HG03432 (cell line): ENCODE measurements around the gene CSGALNACT2.
"Not testable (repeated sequence)": the region's sequence is repeated elsewhere in the genome, so short reads cannot be mapped to it uniquely, and the experiment has no call there.

Experiments
- ATAC-seq: cut with Tn5 transposase; IDR thresholded peaks from one replicate; pipeline ENCODE4 v1.9.1; 2021; ENCODE audit warnings: mild to moderate bottlenecking, moderate library complexity; ENCODE audit not compliant: unreplicated experiment

CSGALNACT2 gene, protein sequence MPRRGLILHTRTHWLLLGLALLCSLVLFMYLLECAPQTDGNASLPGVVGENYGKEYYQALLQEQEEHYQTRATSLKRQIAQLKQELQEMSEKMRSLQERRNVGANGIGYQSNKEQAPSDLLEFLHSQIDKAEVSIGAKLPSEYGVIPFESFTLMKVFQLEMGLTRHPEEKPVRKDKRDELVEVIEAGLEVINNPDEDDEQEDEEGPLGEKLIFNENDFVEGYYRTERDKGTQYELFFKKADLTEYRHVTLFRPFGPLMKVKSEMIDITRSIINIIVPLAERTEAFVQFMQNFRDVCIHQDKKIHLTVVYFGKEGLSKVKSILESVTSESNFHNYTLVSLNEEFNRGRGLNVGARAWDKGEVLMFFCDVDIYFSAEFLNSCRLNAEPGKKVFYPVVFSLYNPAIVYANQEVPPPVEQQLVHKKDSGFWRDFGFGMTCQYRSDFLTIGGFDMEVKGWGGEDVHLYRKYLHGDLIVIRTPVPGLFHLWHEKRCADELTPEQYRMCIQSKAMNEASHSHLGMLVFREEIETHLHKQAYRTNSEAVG

DNA sequence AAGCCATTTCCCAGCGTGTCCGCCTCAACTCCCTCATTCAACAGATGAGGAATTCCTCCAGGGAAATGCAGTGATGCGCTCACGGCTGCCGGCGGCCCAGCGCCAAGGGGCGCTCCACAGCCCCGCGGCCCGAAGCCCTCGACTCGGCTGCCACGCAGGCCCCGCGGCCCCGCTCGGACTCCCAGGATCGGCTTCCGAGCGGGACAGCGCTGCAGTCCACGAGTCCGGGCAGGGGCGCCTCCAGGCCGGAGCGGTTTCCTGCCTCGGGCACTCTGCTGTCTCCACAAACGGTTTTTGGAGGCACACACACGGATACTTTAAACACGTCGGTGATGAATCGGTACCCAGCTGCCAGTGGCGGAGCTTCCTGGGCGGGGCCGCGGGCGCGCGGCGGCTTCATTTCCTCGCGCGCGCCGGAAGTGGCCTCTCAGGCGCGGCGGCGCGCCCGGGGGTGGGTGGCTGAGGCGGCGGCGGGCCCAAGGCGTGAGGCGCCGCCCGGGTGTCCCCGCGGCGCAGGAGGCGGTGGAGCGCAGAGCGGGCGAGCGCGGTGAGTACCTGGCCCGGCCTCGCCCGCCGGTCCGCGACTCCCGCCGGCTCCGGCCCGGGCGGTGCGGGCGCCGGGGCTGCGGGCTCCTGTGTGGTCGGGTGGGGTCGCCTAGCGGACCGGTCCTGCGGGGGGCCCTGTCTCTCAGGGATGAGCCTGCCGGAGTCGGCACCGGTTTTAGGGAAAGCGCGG is at the start of gene CSGALNACT2:
Gene CSGALNACT2, plus strand, starts transcription at position 425 of the 736 bp plus-strand sequence. CDS start 16,705 bp downstream, outside the sequence.
- peak; percentile 77 for ATAC-seq

DNA sequence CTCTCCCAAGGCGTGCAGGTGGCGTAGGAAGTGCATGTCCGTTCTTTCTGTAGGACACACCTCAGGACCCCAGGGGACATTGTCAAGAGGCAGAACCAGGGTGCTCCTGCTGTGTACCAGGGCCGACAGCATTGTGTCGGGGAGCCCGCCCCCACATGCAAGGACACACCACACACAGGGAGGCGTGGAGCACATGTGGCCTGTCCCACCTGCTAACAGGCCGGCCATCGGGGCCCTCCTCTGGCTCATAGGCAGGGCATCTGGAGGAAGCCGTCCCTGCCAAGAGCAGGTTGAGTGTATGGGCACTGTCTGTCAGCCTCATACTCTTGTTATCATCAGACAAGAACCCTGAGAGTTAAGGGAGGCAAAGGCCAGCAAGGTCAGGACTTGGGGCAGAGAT is 48.7 kb upstream of the CSGALNACT2 start:
- ATAC-seq, result no peak

DNA sequence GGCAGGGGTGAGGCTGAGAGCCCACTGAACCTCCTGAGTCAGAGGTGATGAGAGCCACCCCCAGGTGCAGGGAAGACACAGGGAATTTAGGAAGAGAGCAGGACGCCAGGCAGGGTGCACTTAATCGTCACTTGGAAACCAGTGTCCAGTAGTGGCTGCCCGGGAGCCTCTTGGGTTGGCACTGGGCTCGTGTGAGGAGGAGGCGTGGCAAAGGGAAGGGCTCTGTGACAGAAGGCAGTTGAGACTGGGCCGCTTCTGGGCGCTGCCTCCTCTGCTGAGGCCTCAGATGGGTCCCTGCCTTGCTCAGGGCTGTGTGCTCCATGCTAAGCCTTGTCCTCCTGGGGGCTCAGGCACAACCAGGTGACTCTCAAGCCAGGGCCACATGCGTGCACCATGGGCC is 48.1 kb upstream of the CSGALNACT2 start:
- ATAC-seq, result no peak

DNA sequence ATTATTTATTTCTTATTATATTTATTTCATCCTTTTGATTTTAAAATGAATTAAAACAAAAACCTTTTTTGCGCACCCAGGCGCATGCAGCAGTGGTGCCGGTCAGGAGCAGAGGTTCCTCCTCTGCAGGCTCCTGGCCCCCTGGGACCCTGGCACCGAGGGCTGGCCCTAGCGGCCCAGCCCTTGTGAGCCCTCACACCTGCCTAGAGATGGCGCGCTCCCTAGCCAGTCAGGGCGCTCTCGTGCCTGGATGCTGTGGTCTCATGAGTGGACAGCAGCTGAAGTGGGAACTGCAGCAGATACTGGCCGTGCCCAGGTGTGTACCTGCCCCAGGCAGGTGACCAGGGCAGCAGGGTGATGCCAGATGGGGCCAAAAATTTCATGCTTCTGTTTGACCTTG is 47.6 kb upstream of the CSGALNACT2 start:
- ATAC-seq, result no peak

DNA sequence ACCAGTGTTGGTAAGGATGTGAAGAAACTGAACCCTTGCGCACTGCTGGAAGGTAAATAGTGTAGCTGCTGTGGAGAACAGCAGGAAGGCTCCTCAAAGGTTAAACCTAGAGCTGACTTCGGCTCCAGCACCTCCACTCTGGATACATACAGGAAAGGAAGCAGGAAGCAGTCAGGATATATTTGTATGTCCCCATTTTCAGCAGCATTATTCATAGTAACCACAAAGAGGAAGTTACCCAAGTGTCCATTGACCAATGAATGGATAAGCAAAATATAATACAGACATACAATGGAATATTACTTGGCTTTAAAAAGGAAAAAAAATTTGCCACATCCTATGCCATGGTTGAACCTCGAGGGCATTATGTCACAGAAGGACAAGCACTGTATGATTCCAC is 46.4 kb upstream of the CSGALNACT2 start:
- no peak for ATAC-seq

DNA sequence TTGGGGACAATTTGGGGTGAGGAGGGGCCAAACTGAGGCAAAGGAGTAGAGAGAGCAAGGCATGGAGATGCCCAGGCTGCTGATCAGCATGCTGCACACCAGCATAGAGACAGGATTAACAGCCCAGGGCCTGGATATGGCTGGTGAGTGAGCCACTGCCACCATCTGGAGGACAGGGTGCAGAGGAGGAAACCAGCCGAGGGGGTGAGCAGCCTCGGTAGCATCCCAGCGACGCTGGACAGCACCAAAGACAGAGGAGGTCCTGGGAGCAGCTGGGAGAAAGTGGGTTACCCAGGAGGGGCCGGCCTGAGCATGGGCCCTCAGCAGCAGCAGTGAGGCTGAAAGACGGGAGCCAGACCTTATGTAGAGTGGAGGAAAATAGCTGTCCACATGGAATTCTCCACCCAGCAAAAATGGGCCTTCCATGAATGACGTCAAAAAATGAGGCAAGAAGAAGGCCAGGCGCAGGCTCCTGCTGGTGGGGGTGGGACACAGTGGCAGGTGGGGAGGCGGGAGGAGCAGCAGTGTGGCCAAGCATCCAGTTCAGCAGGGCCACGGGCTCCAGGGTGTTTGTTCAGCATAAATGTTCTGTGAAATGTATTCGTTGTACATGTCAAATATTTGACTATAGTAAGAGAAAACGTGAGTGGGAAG is 44.7 kb upstream of the CSGALNACT2 start:
- no peak for ATAC-seq

DNA sequence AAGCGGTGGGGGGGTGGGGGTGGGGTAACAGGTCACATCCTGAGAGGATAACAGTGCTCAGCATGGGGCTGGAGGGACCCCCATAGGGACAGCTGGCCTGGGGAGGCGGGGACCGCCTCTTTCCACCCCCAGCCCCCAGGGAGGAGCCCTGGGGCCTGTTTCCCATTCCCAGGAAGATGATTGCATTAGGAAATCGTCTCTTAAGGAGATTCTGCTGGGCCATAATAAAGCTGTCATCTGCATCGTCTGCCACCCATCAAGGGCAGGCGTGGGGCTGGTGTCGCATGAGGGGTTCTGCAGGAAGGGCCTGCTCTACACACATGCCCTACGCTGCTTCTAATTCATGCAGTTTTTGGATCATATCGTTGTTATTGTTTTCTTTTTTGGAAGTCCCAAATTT is 44.2 kb upstream of the CSGALNACT2 start:
- no peak for ATAC-seq

DNA sequence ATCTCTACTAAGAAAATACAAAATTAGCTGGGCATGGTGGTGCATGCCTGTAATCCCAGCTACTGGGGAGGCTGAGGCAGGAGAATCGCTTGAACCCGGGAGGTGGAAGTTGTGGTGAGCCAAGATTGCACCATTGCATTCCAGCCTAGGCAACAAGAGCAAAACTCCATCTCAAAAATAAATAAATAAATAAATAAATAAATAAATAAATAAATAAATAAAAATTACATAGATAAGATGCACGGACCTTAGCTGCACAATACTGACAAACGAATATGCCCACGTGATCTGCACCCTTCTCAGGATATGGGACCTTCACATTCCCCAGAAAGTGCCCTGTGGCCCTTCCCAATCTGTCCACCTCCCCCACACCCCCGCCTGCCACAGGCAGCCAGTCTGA is 38.9 kb upstream of the CSGALNACT2 start:
- not testable (repeated sequence) for ATAC-seq

DNA sequence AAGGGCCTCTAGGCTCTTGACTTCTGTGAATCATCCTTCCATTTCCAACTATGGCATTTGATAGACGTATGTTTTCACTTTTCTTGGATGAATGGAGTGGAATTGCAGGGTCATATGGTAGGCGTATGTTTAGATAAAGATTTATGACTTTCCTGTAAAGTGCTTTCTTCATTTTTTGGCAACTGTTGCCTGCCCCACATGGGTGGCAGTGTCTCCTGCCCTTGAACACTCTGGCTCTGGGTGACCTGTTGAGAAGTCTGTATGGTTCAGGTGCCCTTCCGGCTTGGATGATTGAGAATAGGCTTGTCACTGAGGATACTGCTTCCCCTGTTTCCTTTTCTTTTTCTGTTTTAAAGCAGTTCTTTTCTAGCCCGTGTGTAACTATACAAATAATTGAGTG is 38.3 kb upstream of the CSGALNACT2 start:
- no peak for ATAC-seq

DNA sequence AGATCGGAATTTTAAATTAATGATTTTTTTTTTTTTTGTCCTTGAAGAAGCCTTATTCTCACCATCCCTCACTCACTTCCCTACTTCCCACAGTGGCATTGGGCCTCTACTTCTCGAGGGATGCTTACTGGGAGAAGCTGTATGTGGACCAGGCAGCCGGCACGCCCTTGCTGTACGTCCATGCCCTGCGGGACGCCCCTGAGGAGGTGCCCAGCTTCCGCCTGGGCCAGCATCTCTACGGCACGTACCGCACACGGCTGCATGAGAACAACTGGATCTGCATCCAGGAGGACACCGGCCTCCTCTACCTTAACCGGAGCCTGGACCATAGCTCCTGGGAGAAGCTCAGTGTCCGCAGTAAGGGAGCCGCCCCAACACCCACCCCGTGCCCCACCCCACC is 37.9 kb upstream of the CSGALNACT2 start:
- no peak for ATAC-seq

DNA sequence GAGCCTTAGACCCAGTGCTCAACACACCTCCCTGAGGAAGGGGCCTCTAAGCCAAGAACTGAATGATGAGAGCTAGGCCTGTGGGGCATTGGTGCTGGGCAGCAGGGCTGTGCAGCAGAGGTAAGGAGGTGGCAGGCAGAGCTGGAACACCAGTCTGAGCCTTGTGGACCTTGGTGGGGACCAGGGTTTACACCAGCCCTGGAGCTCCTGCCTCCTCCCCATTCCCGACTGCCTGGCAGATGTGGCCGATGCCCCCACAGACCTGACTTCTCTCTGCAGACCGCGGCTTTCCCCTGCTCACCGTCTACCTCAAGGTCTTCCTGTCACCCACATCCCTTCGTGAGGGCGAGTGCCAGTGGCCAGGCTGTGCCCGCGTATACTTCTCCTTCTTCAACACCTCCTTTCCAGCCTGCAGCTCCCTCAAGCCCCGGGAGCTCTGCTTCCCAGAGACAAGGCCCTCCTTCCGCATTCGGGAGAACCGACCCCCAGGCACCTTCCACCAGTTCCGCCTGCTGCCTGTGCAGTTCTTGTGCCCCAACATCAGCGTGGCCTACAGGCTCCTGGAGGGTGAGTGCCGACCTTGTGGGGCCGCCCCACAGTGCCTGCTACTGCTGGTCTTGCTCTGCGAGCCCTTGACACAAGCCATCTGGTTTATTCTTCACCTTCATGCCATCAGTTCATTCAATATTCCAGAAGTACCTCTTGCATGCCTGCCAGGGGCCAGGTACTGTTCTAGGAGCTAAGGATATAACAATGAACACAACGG is 36.0 kb upstream of the CSGALNACT2 start:
- no peak for ATAC-seq

DNA sequence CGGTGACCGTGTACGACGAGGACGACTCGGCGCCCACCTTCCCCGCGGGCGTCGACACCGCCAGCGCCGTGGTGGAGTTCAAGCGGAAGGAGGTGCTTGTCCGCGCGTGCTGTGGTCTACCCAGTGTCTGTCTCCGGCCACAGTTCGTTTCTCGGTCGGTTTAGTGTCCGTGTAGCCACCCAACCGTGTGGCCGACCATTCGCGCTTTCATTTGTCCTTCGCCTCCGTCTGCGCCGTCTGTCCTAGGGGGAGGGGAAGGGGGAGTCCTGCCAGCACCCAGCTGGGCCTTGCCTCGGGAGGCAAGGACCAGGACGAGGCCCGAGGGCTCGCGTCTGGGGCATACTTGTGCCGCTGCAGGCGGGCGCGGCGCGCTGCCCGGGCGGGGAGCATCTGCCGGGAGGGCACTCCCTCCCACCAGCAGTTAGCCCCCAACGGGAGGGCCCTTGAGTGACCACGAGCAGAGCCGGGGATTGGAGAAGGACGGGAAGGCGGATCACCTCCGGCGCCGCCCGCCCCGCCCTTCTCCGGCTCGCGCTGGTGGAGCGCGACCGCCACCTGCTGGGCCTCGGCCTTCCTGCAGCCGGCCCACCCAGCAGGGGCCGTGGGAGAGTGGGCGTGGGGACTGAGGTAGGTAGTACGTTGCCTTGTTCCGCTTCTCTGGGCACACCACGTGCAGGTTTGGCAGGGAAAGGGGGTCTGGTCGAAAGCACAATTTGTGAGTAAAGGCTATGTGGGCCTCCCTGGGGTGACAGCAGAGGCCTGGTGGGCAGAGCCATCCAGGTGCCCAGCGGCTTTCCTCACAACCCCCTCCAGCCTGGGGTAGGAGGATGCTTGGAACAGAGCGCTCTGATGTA is 32.9 kb upstream of the CSGALNACT2 start:
- peak; percentile 87 for ATAC-seq

DNA sequence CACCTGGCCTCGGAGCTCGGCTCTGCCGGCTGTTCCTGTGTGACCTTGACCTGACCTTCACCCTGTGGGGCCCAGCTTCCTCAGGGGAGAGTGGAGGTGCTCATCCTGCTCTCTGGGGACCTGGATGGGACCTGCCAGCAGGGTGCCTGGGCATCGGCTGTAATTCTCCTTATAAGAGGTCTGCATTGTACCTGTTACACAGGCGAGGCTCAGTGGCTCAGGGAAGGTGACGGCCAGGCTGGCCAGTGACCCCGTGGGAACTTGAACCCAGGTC is 32.4 kb upstream of the CSGALNACT2 start:
- no peak for ATAC-seq

DNA sequence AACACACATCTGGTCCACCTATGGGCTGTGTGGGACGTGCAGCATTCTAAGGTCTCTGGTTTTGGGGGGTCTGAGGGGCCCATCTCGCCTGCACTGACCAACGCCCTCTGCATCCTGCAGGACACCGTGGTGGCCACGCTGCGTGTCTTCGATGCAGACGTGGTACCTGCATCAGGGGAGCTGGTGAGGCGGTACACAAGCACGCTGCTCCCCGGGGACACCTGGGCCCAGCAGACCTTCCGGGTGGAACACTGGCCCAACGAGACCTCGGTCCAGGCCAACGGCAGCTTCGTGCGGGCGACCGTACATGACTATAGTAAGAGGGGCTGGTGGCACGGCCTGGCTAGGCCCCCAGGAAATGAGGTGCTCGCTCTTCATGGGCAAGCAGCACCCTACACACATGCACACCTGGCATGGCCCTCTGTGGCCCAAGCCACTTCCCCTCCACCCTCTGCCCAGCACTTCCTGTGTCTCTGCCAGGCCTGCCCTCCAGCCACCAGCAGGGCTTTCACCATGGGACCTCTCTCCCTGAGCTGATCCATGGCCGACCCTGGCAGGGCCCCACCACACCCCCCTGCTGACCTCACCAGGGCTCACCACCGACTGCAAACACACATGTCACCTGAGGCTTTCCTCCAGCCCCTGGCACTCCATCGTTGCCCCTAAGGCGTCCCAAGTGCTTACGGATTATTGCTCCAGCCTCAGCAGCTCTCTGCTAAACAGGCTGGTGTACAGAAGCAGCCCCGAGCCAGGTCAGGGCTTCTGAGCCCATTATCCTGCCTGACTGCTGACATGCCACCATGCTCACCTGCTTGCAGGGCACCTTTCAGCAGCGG is 31.8 kb upstream of the CSGALNACT2 start:
- ATAC-seq, result no peak

DNA sequence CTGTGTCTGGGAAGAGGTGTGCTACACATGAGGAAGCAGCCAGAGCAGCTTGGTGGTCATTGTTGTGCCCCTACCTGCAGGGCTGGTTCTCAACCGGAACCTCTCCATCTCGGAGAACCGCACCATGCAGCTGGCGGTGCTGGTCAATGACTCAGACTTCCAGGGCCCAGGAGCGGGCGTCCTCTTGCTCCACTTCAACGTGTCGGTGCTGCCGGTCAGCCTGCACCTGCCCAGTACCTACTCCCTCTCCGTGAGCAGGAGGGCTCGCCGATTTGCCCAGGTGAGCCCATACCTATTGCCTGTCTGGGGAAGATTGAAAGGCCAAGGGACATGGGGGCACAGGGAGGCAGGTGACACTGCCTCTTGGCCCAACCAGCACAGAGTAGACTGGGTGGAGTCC is 29.3 kb upstream of the CSGALNACT2 start:
- no peak for ATAC-seq

DNA sequence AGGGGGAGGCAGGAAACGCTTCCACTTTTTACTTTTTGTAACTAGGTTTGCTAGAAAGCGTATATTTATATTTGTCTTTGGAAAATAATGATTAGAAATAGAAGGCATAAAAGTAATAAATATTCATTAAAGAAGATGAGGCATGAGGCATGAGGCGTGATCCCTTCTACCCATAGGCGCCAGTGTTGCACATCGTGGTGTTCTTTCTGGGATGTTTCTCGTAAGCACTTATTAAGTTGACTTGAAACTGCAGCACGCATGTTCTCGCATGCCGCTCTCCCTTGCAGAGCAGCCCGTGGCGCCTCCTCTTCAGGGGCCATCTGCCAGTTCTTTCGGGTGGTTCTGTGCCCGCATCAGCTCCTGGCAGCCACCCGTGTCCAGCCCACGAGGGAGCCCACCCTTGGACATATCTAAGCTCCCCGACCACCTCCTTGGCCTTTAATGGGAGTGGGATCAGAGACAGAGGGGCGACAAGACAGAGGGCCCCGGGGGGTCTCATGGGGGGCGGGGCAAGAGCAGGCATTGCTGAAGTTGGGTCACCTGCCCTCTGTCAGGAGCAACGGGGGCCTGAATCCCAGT is 28.5 kb upstream of the CSGALNACT2 start:
- no peak for ATAC-seq

DNA sequence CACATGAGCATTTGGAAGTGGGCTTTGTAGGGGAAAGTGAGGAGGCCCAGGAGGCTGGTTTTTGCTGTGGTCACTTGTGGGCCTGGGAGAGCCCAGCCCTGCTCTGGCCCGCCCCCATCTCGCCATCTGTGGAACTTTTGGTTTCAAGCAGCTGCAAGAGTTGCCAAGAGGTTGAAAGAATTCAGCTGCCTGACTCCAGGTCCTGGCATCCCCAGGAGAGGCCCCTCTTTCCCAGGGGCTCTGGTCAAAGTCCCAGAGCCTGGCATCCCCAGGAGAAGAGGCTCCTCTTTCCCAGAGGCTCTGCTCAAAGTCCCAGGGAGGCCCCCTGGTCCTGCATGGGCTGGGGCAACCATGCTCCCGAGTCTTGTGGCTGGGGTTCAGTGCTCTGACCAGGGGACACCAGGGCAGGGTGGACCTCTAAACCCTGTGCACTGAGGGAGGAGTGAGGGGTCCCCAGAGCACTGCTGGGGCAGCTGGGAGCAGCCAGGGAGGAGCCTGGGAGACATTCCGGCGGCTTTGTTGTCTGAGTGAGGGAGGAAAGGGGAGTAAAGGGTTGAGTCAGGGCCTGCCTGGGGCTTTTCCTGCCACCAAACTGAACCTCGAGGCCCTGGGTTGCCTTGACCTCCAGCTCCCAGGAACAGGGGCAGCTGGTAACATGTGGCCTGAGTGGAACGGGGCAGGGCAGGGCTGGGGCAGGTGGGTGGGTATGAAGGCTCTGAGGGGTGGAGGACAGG is 27.7 kb upstream of the CSGALNACT2 start:
- peak; percentile 72 for ATAC-seq

DNA sequence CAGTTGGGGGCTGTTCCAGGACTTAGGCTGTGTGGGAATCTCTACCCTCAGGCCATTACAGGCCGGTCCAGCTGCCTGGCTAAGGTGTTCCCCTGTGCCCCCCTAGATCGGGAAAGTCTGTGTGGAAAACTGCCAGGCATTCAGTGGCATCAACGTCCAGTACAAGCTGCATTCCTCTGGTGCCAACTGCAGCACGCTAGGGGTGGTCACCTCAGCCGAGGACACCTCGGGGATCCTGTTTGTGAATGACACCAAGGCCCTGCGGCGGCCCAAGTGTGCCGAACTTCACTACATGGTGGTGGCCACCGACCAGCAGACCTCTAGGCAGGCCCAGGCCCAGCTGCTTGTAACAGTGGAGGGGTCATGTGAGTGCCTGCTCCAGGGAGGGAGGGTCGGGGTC is 27.1 kb upstream of the CSGALNACT2 start:
- ATAC-seq, result no peak
